SKM-1 (cell line): Measurements from ENCODE around the gene SNX30.

ENCODE experiments used
- DNase-seq: peaks from one replicate; lab custom pipeline; 2025; ENCODE audit not compliant: unreplicated experiment; lab: John Stamatoyannopoulos, UW

SNX30 gene

GRCh38 chr9:112873773-112874405 lies 123.3 kb downstream of the SNX30 start:
- DNase-seq: no peak

GRCh38 chr9:112878752-112879151 lies 128.2 kb downstream of the SNX30 start:
- DNase-seq: no peak

DNA sequence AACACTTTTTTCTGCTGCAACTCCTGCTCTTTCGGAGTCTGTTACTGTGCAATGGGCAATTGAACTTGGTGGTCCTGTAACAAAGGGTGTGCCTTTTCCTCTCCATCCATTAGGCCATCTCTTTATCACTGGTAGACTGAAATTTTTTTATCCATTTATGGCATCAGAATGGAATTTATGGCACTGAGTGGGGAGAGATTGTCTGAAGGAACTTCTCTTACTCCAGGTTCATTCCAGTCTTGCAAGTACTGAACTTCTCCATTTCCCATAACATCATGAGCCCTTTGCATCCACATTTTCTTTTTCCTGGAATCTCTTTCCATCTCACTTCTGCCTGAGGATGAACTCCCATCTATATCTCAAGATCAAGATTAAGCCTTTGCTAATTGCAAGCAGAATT lies 130.1 kb downstream of the SNX30 start:
- DNase-seq: no peak

- DNase-seq: no peak
Measured at GRCh38 chr9:112881331-112881730, 130.8 kb downstream of the SNX30 start.

DNA sequence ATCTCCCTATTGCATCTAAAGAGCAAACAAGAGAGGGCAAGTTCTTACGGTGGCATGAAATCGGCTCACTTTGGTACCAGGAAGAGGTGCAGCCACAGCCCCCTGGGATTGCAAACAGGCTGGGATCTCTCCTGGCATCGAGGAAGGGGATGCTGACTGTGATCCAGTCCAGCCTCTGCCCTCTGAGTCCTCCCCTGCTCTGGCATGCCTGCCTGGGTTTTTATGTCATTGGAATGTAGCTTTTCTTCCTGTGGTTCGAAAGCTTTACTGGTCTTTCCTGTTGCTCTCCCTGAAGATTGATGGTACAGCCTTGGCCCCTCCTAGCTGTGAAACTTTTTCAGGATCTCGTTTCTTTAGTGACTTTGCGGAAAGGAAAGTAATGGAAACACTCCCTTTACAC lies 133.5 kb downstream of the SNX30 start:
- no peak for DNase-seq

DNA sequence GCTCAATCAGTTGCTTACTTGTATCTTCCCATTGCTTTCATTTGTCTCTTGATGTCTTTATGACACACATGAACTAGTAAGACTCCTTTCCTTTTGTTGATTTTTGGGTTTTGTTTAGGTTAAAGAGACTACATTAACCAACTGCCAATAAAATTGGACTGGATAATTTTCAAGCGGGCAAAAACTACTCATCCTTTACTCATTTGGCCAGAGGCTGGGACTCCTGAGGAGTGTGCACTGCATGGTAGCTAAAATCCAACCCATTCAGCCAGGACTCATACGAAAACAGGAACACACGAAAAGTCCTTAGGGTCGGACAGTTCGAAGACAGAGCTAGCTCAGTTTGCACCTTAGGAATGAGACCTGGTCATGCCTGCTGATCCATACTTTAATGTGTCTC lies 134.2 kb downstream of the SNX30 start:
- DNase-seq: no peak

GRCh38 chr9:112885324-112885723 lies 134.8 kb downstream of the SNX30 start:
- no peak for DNase-seq

- DNase-seq: no peak
Measured at GRCh38 chr9:112886351-112886750, 135.8 kb downstream of the SNX30 start.

DNA sequence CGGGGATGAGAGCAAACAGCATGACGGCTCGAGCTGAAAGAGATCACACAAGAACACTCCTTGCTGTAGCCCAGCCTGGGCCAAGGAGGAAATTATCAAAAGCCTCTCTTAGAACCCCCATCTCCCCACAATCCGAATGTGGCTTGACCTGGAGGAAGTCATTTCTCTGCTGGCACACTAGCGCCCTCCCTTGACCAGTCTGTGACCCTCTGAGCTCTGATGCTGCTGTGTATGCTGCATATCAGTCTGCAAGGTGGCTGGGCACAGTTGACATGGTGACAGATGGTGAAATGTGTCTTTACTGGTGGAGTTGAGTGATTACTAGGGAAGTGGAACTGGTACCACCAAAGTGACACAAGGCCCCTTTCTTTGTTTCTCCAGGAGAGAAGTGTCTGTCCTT lies 136.8 kb downstream of the SNX30 start:
- DNase-seq: no peak

GRCh38 chr9:112890106-112891081 lies 139.8 kb downstream of the SNX30 start, which contains the start of gene SLC46A2:
Gene SLC46A2 (minus strand): TSS chr9:112890876. CDS start chr9:112890681, 195 bp downstream.
- DNase-seq: no peak

DNA sequence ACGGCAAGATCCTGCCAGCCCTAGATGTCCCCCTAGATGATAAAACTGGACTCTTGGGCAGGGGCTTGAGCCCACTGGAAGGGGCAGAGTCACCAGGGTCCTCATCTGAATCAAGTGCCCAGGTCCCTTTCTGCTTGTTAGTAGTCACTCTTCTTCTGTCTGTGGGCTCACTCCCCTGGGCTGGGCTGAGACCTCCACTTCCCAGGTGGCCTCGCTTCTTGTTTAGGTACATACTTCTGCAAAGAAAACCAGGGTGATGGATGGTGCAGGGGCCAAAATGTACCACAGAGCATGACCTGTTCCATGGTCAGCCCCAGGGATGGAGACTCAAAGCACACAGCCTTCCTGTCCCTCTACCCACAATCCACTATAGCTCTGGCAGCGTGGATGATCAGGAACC lies 141.0 kb downstream of the SNX30 start:
- no peak for DNase-seq

- no peak for DNase-seq
Measured at GRCh38 chr9:112892981-112893380, 142.4 kb downstream of the SNX30 start.

GRCh38 chr9:112894041-112894440 lies 143.5 kb downstream of the SNX30 start:
- DNase-seq: no peak

GRCh38 chr9:112894699-112895098 lies 144.1 kb downstream of the SNX30 start:
- peak; percentile 56 for DNase-seq

DNA sequence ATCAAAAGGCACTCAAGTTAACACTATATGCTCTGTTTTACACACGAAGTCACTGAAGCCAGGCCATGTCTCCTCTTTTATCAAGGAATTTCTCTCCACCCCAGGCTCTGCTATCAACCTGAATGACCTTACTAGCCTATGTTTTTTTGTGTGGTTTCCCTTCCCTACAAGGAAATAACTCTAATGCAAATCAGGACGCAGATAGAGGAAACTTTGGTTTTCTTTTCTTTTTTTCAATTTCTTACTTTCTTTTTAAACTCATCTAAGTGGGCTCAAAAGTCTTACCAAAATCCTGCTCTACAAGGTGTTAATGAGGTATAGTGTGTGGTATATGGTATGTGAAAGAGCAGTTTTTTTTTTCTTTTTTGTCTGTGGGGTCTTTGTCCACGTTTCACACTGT lies 145.6 kb downstream of the SNX30 start:
- DNase-seq: no peak

- DNase-seq: peak; percentile 5
Measured at GRCh38 chr9:112898872-112899311, 148.3 kb downstream of the SNX30 start.

GRCh38 chr9:112900488-112900887 lies 149.9 kb downstream of the SNX30 start:
- no peak for DNase-seq

- no peak for DNase-seq
Measured at GRCh38 chr9:112900901-112901300, 150.3 kb downstream of the SNX30 start.

- no peak for DNase-seq
Measured at GRCh38 chr9:112905084-112905483, 154.5 kb downstream of the SNX30 start.

DNA sequence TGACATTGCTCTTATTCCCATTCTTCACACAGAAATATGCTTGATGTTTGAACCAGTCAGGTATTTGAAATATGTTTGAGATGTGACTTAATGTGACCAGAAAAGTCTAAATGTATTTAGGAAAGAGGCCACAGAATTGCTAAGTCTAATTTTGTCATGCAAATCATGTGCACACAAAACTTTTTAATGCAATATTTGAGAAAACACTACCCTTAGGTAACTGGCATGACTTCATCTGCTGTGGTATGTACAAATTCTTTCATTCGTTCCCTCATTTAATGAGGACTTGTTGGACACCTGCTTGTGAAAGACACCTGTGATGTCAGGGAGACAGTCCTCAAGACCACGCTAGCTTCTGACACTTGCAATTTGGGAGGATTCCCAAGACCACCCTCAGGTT lies 161.2 kb downstream of the SNX30 start:
- DNase-seq: no peak

DNA sequence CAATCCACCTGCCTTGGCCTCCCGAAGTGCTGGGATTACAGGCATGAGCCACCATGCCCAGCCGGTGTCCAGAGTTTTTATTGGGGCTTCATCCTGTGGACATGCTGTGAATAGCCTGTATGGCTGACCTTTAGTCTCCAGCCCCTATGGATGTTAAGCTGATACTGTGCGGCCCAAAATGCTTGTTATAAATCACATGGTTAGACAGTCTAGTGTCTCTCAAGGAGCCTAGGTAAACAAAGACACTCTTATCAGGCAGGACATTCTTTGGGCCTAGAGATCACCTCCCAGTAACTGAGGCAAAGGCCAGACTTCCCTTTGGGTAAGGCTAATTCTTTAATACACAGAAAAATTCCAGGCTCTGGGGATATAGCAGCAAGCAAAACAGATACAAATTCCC lies 162.1 kb downstream of the SNX30 start:
- DNase-seq: no peak

- DNase-seq: no peak
Measured at GRCh38 chr9:112913326-112913725, 162.8 kb downstream of the SNX30 start.
